ENCODE data around the gene MRM2. TPM values are rescaled to one million over a fixed set of nuclear protein-coding genes. Genes with fewer than 3 reads are reported as not detected.

Gene MRM2
- total RNA-seq, 1 experiment from 2014 or later, result 49.9 TPM

- Histone ChIP-seq H3K27ac (ENCODE audit: low read length) (no peak overlapping the region), H3K27me3 (ENCODE audit: control insufficient read depth, insufficient read depth, low read length) (no peaks in the 10 kb centered on the region), H3K36me3 (ENCODE audit: control insufficient read depth, insufficient read depth, low read length) (no peaks in the 10 kb centered on the region), H3K4me3 (ENCODE audit: low read depth in 2 of 2, low read length in 2 of 2) (no peak overlapping the region), H3K4me1 (ENCODE audit: control insufficient read depth, insufficient read depth, low read length) (no peaks in the 10 kb centered on the region), H3K9me3 (ENCODE audit: control insufficient read depth, insufficient read depth, low read depth, low read length) (no peaks in the 10 kb centered on the region)
- DNase-seq (ENCODE audit: low read depth, low spot score) (no peak), ATAC-seq (no peak)
- in situ Hi-C loops (cut with HindIII; ENCODE audit: low pct_unique_long_range_greater_than_20kb, low sequenced_read_pairs), result loop anchor here (10.0 kb wide), 1 partner anchor 56 kb away; no protein-coding TSS in a partner anchor
- CTCF ChIA-PET, result no interaction called here
- BruUV-seq (replicated peaks), result no TSS peak
- TF ChIP-seq REST (IDR thresholded peaks at IDR 0.05; ENCODE audit: insufficient read depth in 1 of 2, low read depth in 2 of 2, low read length in 1 of 2) (no peak), POLR2AphosphoS5 (IDR thresholded peaks at IDR 0.05; ENCODE audit: low read depth, low read length) (no peak), TCF7L2 (IDR thresholded peaks at IDR 0.05; ENCODE audit: low read depth, low read length) (no peak), CTCF (IDR thresholded peaks at IDR 0.05) (no peak), SIN3A (IDR thresholded peaks at IDR 0.05; ENCODE audit: borderline replicate concordance, insufficient read depth, low read depth, low read length) (no peak)
- intact Hi-C loops (cut with micrococcal nuclease; ENCODE audit: unreplicated experiment), result no loop called here
- POLR2A ChIA-PET, result no interaction called here
Measured at GRCh38 chr7:2190531-2190930, 51.5 kb downstream of the MRM2 start.

DNA sequence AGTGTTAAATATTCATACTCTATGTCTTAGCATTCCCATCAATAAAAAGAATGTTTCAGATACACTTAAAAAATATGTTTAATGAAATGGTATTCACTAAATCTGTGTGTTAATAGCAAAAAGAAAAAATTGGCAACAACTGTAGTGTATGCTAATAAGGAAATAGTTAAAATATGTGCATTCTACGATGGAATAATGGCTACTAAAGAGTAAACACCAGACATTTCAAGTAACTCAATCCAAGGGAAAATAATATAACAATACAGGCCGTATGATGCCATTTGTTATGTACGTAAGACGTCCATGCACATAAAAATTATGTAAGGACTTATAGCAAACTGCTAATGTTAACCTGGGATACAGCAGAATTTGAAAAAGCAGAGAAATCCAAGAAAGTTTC, 55.8 kb downstream of the MRM2 start:
- Histone ChIP-seq H3K27ac (ENCODE audit: low read length) (no peak overlapping the region), H3K36me3 (ENCODE audit: control insufficient read depth, insufficient read depth, low read length) (no peaks in the 10 kb centered on the region; the same call in 1 of the 2 replicates), H3K27me3 (ENCODE audit: control insufficient read depth, insufficient read depth, low read length) (no peaks in the 10 kb centered on the region), H3K9me3 (ENCODE audit: control insufficient read depth, insufficient read depth, low read depth, low read length) (no peaks in the 10 kb centered on the region), H3K4me1 (ENCODE audit: control insufficient read depth, insufficient read depth, low read length) (no peaks in the 10 kb centered on the region), H3K4me3 (ENCODE audit: low read depth in 2 of 2, low read length in 2 of 2) (no peak overlapping the region)
- TF ChIP-seq TCF7L2 (IDR thresholded peaks at IDR 0.05; ENCODE audit: low read depth, low read length) (no peak), REST (IDR thresholded peaks at IDR 0.05; ENCODE audit: insufficient read depth in 1 of 2, low read depth in 2 of 2, low read length in 1 of 2) (no peak), CTCF (IDR thresholded peaks at IDR 0.05) (no peak), POLR2AphosphoS5 (IDR thresholded peaks at IDR 0.05; ENCODE audit: low read depth, low read length) (no peak), SIN3A (IDR thresholded peaks at IDR 0.05; ENCODE audit: borderline replicate concordance, insufficient read depth, low read depth, low read length) (no peak)
- intact Hi-C loops (cut with micrococcal nuclease; ENCODE audit: unreplicated experiment) (no loop called here), in situ Hi-C loops (cut with HindIII; ENCODE audit: low pct_unique_long_range_greater_than_20kb, low sequenced_read_pairs) (no loop called here)
- ATAC-seq (no peak), DNase-seq (ENCODE audit: low read depth, low spot score) (no peak)
- no TSS peak for BruUV-seq (replicated peaks)
- ChIA-PET POLR2A (interaction anchor here (0.5 kb wide), 1 partner anchor 595 kb away, joined by 3 read pairs; no protein-coding TSS in a partner anchor), CTCF (no interaction called here)
